NT2/D1 (cell line): ENCODE results near the gene ZBTB8B.

ENCODE experiments used
- SUZ12 ChIP-seq: IDR thresholded peaks from 2 replicates; pipeline ENCODE4 v1.6.1; 2011; ENCODE audit not compliant: insufficient read length, insufficient read depth; ENCODE audit errors: extremely low read depth
- YY1 ChIP-seq: IDR thresholded peaks from 2 replicates; pipeline ENCODE4 v1.6.1; 2011; ENCODE audit not compliant: insufficient read length, insufficient read depth

- TF ChIP-seq YY1 (no peak), SUZ12 (no peak)
Observed at GRCh38 chr1:32498751-32499150, 33.9 kb downstream of the ZBTB8B start.
